Smooth muscle cell of the umbilical artery (primary cell): ENCODE data around the gene UBALD1. TPM values are rescaled to one million over a fixed set of nuclear protein-coding genes. Genes with fewer than 3 reads are reported as not detected.

ENCODE experiments used
- total RNA-seq: library from RNA; depleted of rRNA; stranded (reverse); fragments of >200 nt; gene quantifications from 2 replicates; pipeline ENCODE4 v1.2.3, GENCODE V29; 2014

UBALD1 gene
- 8.3 and 8.6 TPM in 2 replicates for total RNA-seq

GRCh38 chr16:4614571-4615383 is at the start of gene UBALD1:
UBALD1 (minus strand) TSS chr16:4614888; CDS start chr16:4614797, 91 bp downstream.

GRCh38 chr16:4624015-4624826 is 9.5 kb upstream of the UBALD1 start, which contains the start of gene MGRN1:
MGRN1 (plus strand) TSS chr16:4624826; CDS start chr16:4624961, 135 bp downstream.

Other genes starting within 250 kb of the UBALD1 start
- 97.5 and 122 TPM in 2 replicates for gene VASN, start 243.0 kb downstream of the UBALD1 start, total RNA-seq
- gene CORO7, start 198.3 kb downstream of the UBALD1 start, total RNA-seq, result 9.2 and 26.6 TPM in 2 replicates
- gene DNAJA3, start 189.0 kb downstream of the UBALD1 start, total RNA-seq, result 40.4 and 62.3 TPM in 2 replicates
- 41.4 and 47.8 TPM in 2 replicates for gene NMRAL1, start 140.3 kb downstream of the UBALD1 start, total RNA-seq
- 58.8 and 85.1 TPM in 2 replicates for gene HMOX2, start 138.5 kb downstream of the UBALD1 start, total RNA-seq
- gene CDIP1, start 76.1 kb downstream of the UBALD1 start, total RNA-seq, result 13.4 and 17.3 TPM in 2 replicates
- not detected in 2 replicates for gene C16orf96, start 58.5 kb downstream of the UBALD1 start, total RNA-seq
- gene MGRN1, start 9.9 kb upstream of the UBALD1 start, total RNA-seq, result 24.1 and 56.4 TPM in 2 replicates
- 26.8 and 31.5 TPM in 2 replicates for gene NUDT16L1, start 78.7 kb upstream of the UBALD1 start, total RNA-seq
- gene ANKS3, start 119.4 kb upstream of the UBALD1 start, total RNA-seq, result 32.8 and 33.3 TPM in 2 replicates
- gene DNAAF8, start 119.6 kb upstream of the UBALD1 start, total RNA-seq, result 0.83 and 1.2 TPM in 2 replicates
- gene ZNF500, start 152.3 kb upstream of the UBALD1 start, total RNA-seq, result 9.4 and 9.8 TPM in 2 replicates
- not detected in 2 replicates for gene SEPTIN12, start 173.5 kb upstream of the UBALD1 start, total RNA-seq
- gene SMIM22, start 180.5 kb upstream of the UBALD1 start, total RNA-seq, result not detected in 2 replicates
- gene ROGDI, start 187.7 kb upstream of the UBALD1 start, total RNA-seq, result 28.5 and 33.3 TPM in 2 replicates
- gene GLYR1, start 232.4 kb upstream of the UBALD1 start, total RNA-seq, result 48.1 and 67.9 TPM in 2 replicates
- gene UBN1, start 232.6 kb upstream of the UBALD1 start, total RNA-seq, result 18.1 and 28.7 TPM in 2 replicates